Progenitor cell of endocrine pancreas (in vitro differentiated cells): ENCODE results near the gene NOC4L. TPM values are rescaled to one million over a fixed set of nuclear protein-coding genes. Genes with fewer than 3 reads are reported as not detected.

Experiments
- DNase-seq: peaks from one replicate; pipeline ENCODE4 v3.0.0; 2021; ENCODE audit warnings: low spot score; ENCODE audit not compliant: unreplicated experiment
- H3K27ac Mint-ChIP-seq: 2 replicates; pipeline ENCODE4 v1.8.0; 2021; ENCODE audit warnings: mild to moderate bottlenecking, moderate library complexity, mixed read lengths
- H3K27me3 Mint-ChIP-seq: 2 replicates; pipeline ENCODE4 v1.8.0; 2021; ENCODE audit warnings: mixed read lengths
- H3K36me3 Mint-ChIP-seq: 2 replicates; pipeline ENCODE4 v1.8.0; 2022; ENCODE audit warnings: mixed read lengths; ENCODE audit not compliant: insufficient read depth
- H3K4me1 Mint-ChIP-seq: 2 replicates; pipeline ENCODE4 v1.8.0; 2021; ENCODE audit warnings: low read depth, mixed read lengths
- H3K4me3 Mint-ChIP-seq: 2 replicates; pipeline ENCODE4 v1.8.0; 2021; ENCODE audit warnings: low read depth, mild to moderate bottlenecking, moderate library complexity, mixed read lengths
- H3K9me3 Mint-ChIP-seq: 2 replicates; pipeline ENCODE4 v1.8.0; 2021; ENCODE audit warnings: low read depth, mixed read lengths
- total RNA-seq: library from RNA; stranded (reverse); gene quantifications from 2 replicates; pipeline ENCODE4 v1.2.1, GENCODE V29; 2021
- TF ChIP-seq, protein P1 (sequence below): fragments of 200-600 bp; sonication (generic); IDR thresholded peaks from one replicate; pipeline ENCODE4 v1.5.0; 2021; ENCODE audit warnings: antibody characterized with exemption, mild to moderate bottlenecking; ENCODE audit not compliant: unreplicated experiment

NOC4L gene
- total RNA-seq, 1 donor from 2014 or later: 27.0 TPM

DNA sequence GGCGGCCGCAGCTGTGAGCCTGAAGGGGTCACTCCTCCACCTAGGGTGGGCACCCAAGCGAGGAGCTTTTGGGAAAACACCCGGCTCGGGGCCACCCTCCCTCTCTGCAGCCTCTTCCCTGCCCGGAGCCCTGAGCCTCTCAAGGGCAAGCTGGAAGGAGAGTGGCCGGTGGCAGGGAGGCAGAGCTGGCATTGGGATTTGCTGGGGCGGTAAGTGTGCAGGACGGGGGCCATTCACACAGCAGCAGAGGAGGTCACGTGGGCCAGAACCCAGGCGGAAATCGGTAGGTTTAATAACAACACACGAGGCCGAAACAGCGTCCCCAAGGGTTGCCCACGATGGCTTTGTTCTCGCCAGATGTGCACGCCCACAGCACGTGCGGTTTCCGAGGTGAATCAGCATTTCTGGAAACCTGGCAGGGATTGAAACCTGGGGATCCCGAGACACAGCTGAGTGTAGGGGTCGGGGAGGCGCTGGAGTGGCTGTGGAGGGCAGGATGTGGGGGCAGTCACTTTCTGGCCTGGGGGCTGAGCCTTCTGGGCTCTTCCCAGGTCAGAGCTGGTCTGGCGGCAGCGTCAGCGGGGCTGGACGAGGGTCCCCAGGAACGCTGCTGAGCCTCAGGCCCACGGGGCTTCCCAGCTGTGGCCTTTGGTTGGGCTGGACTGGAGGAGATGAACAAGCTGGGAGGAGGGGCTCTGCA is 23.5 kb downstream of the NOC4L start:
- no peak overlapping the region for H3K4me3 Mint-ChIP-seq
- TF ChIP-seq, protein P1, sequence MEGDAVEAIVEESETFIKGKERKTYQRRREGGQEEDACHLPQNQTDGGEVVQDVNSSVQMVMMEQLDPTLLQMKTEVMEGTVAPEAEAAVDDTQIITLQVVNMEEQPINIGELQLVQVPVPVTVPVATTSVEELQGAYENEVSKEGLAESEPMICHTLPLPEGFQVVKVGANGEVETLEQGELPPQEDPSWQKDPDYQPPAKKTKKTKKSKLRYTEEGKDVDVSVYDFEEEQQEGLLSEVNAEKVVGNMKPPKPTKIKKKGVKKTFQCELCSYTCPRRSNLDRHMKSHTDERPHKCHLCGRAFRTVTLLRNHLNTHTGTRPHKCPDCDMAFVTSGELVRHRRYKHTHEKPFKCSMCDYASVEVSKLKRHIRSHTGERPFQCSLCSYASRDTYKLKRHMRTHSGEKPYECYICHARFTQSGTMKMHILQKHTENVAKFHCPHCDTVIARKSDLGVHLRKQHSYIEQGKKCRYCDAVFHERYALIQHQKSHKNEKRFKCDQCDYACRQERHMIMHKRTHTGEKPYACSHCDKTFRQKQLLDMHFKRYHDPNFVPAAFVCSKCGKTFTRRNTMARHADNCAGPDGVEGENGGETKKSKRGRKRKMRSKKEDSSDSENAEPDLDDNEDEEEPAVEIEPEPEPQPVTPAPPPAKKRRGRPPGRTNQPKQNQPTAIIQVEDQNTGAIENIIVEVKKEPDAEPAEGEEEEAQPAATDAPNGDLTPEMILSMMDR: no peak

DNA sequence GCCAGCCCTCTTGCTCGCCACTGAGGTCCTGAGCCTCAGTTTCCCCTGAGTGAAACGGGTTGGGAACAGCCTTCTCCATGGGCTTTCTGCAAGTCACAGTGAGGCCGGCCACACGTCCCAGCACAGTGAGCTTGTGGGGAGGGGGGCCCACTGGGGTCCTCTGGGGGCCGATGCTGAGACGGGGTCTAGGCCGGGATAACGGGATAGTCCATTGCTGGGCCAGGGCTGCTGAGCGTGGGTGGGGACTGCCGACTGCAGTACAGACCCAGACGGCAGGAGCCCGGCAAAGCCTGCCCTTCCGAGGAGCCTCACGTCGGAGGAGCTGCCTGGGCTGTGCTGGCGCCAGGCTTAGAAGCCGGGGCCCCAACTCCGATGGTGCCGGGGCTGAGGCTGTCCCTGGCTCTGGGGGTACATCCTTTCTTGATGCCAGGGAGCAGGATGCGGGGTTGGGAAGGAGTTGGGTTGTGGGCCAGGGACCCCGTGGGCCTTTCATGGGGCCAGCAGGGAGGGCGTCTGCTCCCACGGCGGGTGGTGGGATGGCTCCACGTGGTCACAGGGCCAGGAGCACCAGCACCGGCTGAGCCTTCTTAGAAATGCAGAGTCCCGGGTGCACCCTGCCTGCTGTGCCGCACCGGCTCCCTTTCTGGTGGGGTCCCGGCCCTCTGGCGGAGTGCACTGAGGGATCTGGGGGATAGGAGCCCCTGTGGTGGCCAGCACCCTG is 24.2 kb downstream of the NOC4L start:
- TF ChIP-seq, protein P1: no peak
- no peaks in the 10 kb centered on the region for H3K36me3 Mint-ChIP-seq
- peaks cover 50% of the 10 kb centered on the region for H3K27me3 Mint-ChIP-seq
- peaks cover 4% of the 10 kb centered on the region for H3K9me3 Mint-ChIP-seq
- no peak for DNase-seq
- no peak overlapping the region for H3K4me3 Mint-ChIP-seq
- no peaks in the 10 kb centered on the region for H3K4me1 Mint-ChIP-seq
- no peak overlapping the region for H3K27ac Mint-ChIP-seq

More for the DNA sequence above, 23.5 kb downstream of the NOC4L start:
- Mint-ChIP-seq H3K4me1 (no peaks in the 10 kb centered on the region), H3K36me3 (no peaks in the 10 kb centered on the region), H3K27me3 (peaks cover 47% of the 10 kb centered on the region), H3K9me3 (peaks cover 4% of the 10 kb centered on the region), H3K27ac (no peak overlapping the region)
- DNase-seq: no peak

DNA sequence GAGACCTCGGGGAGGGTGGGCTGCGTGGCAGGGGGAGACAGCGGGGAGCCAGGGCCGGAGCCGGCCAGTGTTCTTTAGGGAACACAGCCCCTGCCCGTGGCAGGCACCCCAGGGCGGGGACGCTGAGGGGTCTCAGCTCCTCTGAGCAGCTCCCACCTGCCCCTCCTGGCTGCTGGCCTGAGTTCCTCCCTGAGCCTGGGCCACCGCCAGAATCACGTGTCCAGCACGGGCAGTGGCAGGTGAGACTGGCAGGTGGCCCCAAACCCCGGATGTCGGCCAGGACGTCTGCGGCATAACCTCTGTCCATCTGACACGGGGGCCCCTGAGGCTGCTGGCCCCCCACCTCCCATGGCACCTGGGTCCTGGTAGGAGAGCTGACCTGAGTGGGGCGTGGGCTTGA is 25.1 kb downstream of the NOC4L start:
- DNase-seq: no peak
- no peak overlapping the region for H3K4me3 Mint-ChIP-seq
- TF ChIP-seq, protein P1: no peak
- no peak overlapping the region for H3K27ac Mint-ChIP-seq
- H3K36me3 Mint-ChIP-seq: no peaks in the 10 kb centered on the region
- peaks cover 4% of the 10 kb centered on the region for H3K9me3 Mint-ChIP-seq
- peaks cover 48% of the 10 kb centered on the region for H3K27me3 Mint-ChIP-seq
- H3K4me1 Mint-ChIP-seq: no peaks in the 10 kb centered on the region

DNA sequence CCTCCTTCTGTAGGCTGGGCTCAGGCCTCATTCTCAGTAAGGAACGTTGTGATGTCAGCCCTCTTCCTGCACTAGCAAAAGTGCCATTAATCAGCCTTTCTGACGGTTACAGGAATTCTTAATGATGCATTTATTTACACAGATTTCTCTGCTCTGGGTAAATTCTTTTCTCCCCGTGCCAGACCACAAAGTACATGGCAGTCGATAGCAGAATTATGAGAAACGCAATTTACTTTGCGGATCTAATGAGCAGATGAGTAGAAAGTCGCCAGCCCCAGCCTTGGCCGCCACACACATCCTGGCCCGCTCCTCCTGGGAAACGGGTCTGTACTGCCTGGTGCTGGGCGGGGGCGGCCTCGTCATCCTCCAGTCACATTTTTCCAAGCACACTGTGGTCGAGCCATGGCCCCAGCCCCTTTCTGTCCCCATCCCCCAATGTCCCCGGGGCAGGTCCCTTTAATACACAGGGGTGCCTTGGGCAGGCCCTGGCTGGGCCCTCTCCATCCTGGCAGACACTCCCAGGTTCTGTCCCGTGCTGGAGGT is 25.9 kb downstream of the NOC4L start:
- TF ChIP-seq, protein P1: no peak
- Mint-ChIP-seq H3K9me3 (peaks cover 4% of the 10 kb centered on the region), H3K36me3 (no peaks in the 10 kb centered on the region), H3K27me3 (peaks cover 51% of the 10 kb centered on the region), H3K27ac (no peak overlapping the region), H3K4me1 (no peaks in the 10 kb centered on the region), H3K4me3 (no peak overlapping the region)
- no peak for DNase-seq

DNA sequence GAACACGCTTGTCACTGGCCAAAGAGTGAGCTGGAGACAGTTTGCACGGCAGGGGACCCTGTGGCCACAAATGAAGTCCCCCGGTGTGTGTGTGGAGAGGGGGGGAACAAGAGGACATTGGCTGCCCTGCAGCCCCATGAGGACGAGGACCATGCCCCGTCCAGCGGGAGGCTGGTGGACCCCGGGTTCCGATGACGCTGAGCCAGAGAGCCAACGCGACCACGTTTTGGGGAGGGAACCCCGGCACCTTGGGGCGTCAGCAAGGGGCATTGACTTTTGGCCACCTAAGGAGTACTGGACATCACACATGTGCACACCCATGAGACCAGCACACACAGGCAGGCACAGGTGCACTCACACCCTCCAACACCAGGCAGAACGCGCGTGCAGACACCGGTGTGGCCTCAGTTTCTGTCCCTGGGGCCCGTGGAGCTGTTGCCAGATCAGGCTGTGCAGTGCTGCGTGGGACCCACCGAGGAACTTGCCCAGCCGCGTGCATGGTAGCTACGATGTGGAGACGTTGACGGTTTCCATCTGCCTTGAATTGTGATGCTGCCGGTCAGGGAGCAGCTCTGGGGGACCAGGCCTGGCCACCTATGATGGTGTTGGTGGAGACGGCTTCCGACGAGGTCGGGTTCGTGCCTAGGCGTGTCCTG is 26.5 kb downstream of the NOC4L start:
- no peak overlapping the region for H3K4me3 Mint-ChIP-seq
- no peaks in the 10 kb centered on the region for H3K36me3 Mint-ChIP-seq
- H3K27me3 Mint-ChIP-seq: peaks cover 51% of the 10 kb centered on the region
- DNase-seq: no peak
- peaks cover 4% of the 10 kb centered on the region for H3K9me3 Mint-ChIP-seq
- no peaks in the 10 kb centered on the region for H3K4me1 Mint-ChIP-seq
- TF ChIP-seq, protein P1: no peak
- no peak overlapping the region for H3K27ac Mint-ChIP-seq
